HepG2 (cell line): ENCODE results near the gene CBY1. TPM values are rescaled to one million over a fixed set of nuclear protein-coding genes. Genes with fewer than 3 reads are reported as not detected.

Source experiments
- ATF2 ChIP-seq: sonication (generic); formaldehyde crosslinking; IDR thresholded peaks from 2 replicates; pipeline ENCODE4 v1.4.0; 2020; ENCODE audit warnings: missing genetic modification reagents
- ETS1 ChIP-seq: sonication (generic); formaldehyde crosslinking; IDR thresholded peaks from 2 replicates; pipeline ENCODE4 v1.4.0; 2020; ENCODE audit warnings: missing genetic modification reagents
- GABPB1 ChIP-seq: IDR thresholded peaks from 2 replicates; pipeline ENCODE4 v1.6.1; 2016; ENCODE audit warnings: mild to moderate bottlenecking, missing genetic modification reagents, moderate library complexity, missing compliant biosample characterization
- GLI4 ChIP-seq: sonication (generic); formaldehyde crosslinking; IDR thresholded peaks from 2 replicates; pipeline ENCODE4 v1.5.1; 2020; ENCODE audit warnings: missing genetic modification reagents, mild to moderate bottlenecking, moderate library complexity, borderline replicate concordance
- IRF2 ChIP-seq: IDR thresholded peaks from 2 replicates; pipeline ENCODE4 v1.6.1; 2018; ENCODE audit warnings: missing genetic modification reagents, missing compliant biosample characterization
- RNF2 ChIP-seq: fragments of 450-650 bp; conservative IDR thresholded peaks from 2 replicates; pipeline ENCODE4 v1.6.1; 2016; ENCODE audit warnings: low read depth
- SMAD3 ChIP-seq: sonication (generic); formaldehyde crosslinking; IDR thresholded peaks from 2 replicates; pipeline ENCODE4 v1.4.0; 2020; ENCODE audit warnings: missing genetic modification reagents
- TBX3 ChIP-seq: fragments of 450-650 bp; IDR thresholded peaks from 2 replicates; pipeline ENCODE4 v1.6.1; 2017; ENCODE audit warnings: antibody characterized with exemption, mild to moderate bottlenecking, inconsistent platforms, borderline replicate concordance
- ZC3H13 ChIP-seq: sonication (generic); formaldehyde crosslinking; IDR thresholded peaks from 2 replicates; pipeline ENCODE4 v1.8.1; 2023; ENCODE audit warnings: mild to moderate bottlenecking, missing genetic modification reagents, moderate library complexity
- ZFP41 ChIP-seq: sonication (generic); formaldehyde crosslinking; IDR thresholded peaks from 2 replicates; pipeline ENCODE4 v1.4.0; 2020; ENCODE audit warnings: mild to moderate bottlenecking, missing genetic modification reagents, borderline replicate concordance
- ZNF18 ChIP-seq: sonication (generic); formaldehyde crosslinking; IDR thresholded peaks from 2 replicates; pipeline ENCODE4 v1.8.0; 2022; ENCODE audit warnings: mild to moderate bottlenecking, missing genetic modification reagents; ENCODE audit not compliant: insufficient replicate concordance
- ZNF24 ChIP-seq: fragments of 450-650 bp; IDR thresholded peaks from 2 replicates; pipeline ENCODE4 v1.6.1; 2017; ENCODE audit warnings: antibody characterized with exemption, mild to moderate bottlenecking
- ZNF292 ChIP-seq: sonication (generic); formaldehyde crosslinking; IDR thresholded peaks from 2 replicates; pipeline ENCODE4 v1.8.1; 2022; ENCODE audit warnings: mild to moderate bottlenecking, low read depth, missing genetic modification reagents, borderline replicate concordance
- ZNF44 ChIP-seq: sonication (generic); formaldehyde crosslinking; IDR thresholded peaks from 2 replicates; pipeline ENCODE4 v1.5.1; 2020; ENCODE audit warnings: mild to moderate bottlenecking, missing genetic modification reagents
- ZNF460 ChIP-seq: sonication (generic); formaldehyde crosslinking; IDR thresholded peaks from 2 replicates; pipeline ENCODE4 v1.5.1; 2020; ENCODE audit warnings: missing genetic modification reagents, mild to moderate bottlenecking, borderline replicate concordance
- ZNF468 ChIP-seq: sonication (generic); formaldehyde crosslinking; IDR thresholded peaks from 2 replicates; pipeline ENCODE4 v1.8.0; 2022; ENCODE audit warnings: mild to moderate bottlenecking, moderate library complexity, missing genetic modification reagents
- ZNF510 ChIP-seq: sonication (generic); formaldehyde crosslinking; IDR thresholded peaks from 2 replicates; pipeline ENCODE4 v1.4.0; 2020; ENCODE audit warnings: low read depth, mild to moderate bottlenecking, missing genetic modification reagents
- ZNF556 ChIP-seq: sonication (generic); formaldehyde crosslinking; IDR thresholded peaks from 2 replicates; pipeline ENCODE4 v1.4.0; 2020; ENCODE audit warnings: mild to moderate bottlenecking, missing genetic modification reagents, borderline replicate concordance
- ZNF558 ChIP-seq: sonication (generic); formaldehyde crosslinking; IDR thresholded peaks from 2 replicates; pipeline ENCODE4 v1.9.0; 2022; ENCODE audit warnings: mild to moderate bottlenecking, missing genetic modification reagents, borderline replicate concordance
- ZNF563 ChIP-seq: sonication (generic); formaldehyde crosslinking; IDR thresholded peaks from 2 replicates; pipeline ENCODE4 v1.8.0; 2022; ENCODE audit warnings: mild to moderate bottlenecking, moderate library complexity, missing genetic modification reagents
- ZNF564 ChIP-seq: sonication (generic); formaldehyde crosslinking; IDR thresholded peaks from 2 replicates; pipeline ENCODE4 v1.8.1; 2023; ENCODE audit warnings: mild to moderate bottlenecking, missing genetic modification reagents
- ZNF691 ChIP-seq: sonication (generic); formaldehyde crosslinking; IDR thresholded peaks from 2 replicates; pipeline ENCODE4 v1.4.0; 2020; ENCODE audit warnings: missing genetic modification reagents, low read depth, mild to moderate bottlenecking, borderline replicate concordance
- ZNF761 ChIP-seq: sonication (generic); formaldehyde crosslinking; conservative IDR thresholded peaks from 2 replicates; pipeline ENCODE4 v1.4.0; 2020; ENCODE audit warnings: mild to moderate bottlenecking, missing genetic modification reagents
- ZNF891 ChIP-seq: sonication (generic); formaldehyde crosslinking; IDR thresholded peaks from 2 replicates; pipeline ENCODE4 v1.5.0; 2020; ENCODE audit warnings: mild to moderate bottlenecking, missing genetic modification reagents
- ZSCAN21 ChIP-seq: sonication (generic); formaldehyde crosslinking; IDR thresholded peaks from 2 replicates; pipeline ENCODE4 v1.8.0; 2022; ENCODE audit warnings: mild to moderate bottlenecking, missing genetic modification reagents, moderate library complexity, borderline replicate concordance
- polyA plus RNA-seq, 8 experiments: library from polyadenylated mRNA; depleted of rRNA in 3 of 8; stranded (reverse) in 7 of 8; unstranded in 1 of 8; fragments of >200 nt; fragmentation: Illumina TruSeq in 4 of 8; extraction: Trizol in 4 of 8; gene quantifications; 2 replicates each; pipeline versions ENCODE4 v1.2.1 to v1.2.3, GENCODE V29; 2011 to 2016; ENCODE audit warnings: low read depth in 4 of 8, missing spikeins in 1 of 8, mixed read lengths in 1 of 8; ENCODE audit not compliant: insufficient read depth in 1 of 8
- total RNA-seq, 5 experiments: library from RNA; depleted of rRNA; stranded (reverse); fragments of >200 nt; fragmentation: Illumina TruSeq; extraction: Trizol; gene quantifications; 2 replicates each; pipeline ENCODE4 v1.2.3, GENCODE V29; 2016; ENCODE audit warnings: low read depth in 1 of 5

Gene CBY1
- total and polyA plus RNA-seq, 2 of the 13 experiments (the other 11 are each of a cell fraction or from before 2014, with no cell fraction given): 19.7 to 20.3 TPM

GRCh38 chr22:38706101-38706900, 49.9 kb downstream of the CBY1 start (continued):
- TF ChIP-seq ZNF460 (CRISPR knock-in tag): no peak
- TF ChIP-seq SMAD3 (CRISPR knock-in tag): no peak
- no peak for TF ChIP-seq ZNF510 (CRISPR knock-in tag)
- TF ChIP-seq ZNF891 (CRISPR knock-in tag): no peak; the same call in 1 of the 2 replicates
- no peak for TF ChIP-seq ZNF24
- no peak for TF ChIP-seq TBX3
- no peak for TF ChIP-seq ZFP41
- no peak for TF ChIP-seq ZNF18 (CRISPR knock-in tag)
- no peak for TF ChIP-seq ZNF292 (CRISPR knock-in tag)
- TF ChIP-seq ETS1 (CRISPR knock-in tag): 0 out of 2 replicates have a peak, but pooled peaks have one; percentile 31
- TF ChIP-seq ZNF761 (CRISPR knock-in tag): no peak
- TF ChIP-seq RNF2: no peak
- TF ChIP-seq ATF2: no peak
- peak; percentile 53; the same call in 1 of the 2 replicates for TF ChIP-seq GABPB1 (CRISPR knock-in tag)
- TF ChIP-seq ZC3H13 (CRISPR knock-in tag): no peak
- no peak for TF ChIP-seq ZNF691
- TF ChIP-seq ZNF558 (CRISPR knock-in tag): 0 out of 2 replicates have a peak, but pooled peaks have one; percentile 8
- no peak for TF ChIP-seq GLI4 (CRISPR knock-in tag)
- peak; percentile 39; the same call in 1 of the 2 replicates for TF ChIP-seq ZSCAN21 (CRISPR knock-in tag)
- TF ChIP-seq ZNF556 (CRISPR knock-in tag): 0 out of 2 replicates have a peak, but pooled peaks have one; percentile 52
- TF ChIP-seq ZNF563: peak; percentile 90
- no peak for TF ChIP-seq ZNF44 (CRISPR knock-in tag)
- no peak for TF ChIP-seq IRF2 (CRISPR knock-in tag)
- TF ChIP-seq ZNF564 (CRISPR knock-in tag): no peak; the same call in 1 of the 2 replicates
- 0 out of 2 replicates have a peak, but pooled peaks have one; percentile 30 for TF ChIP-seq ZNF468
